DND-41 (cell line): Measurements from ENCODE around the gene NIPAL3.

Source experiments
- CTCF ChIP-seq: IDR thresholded peaks from 2 replicates; pipeline ENCODE4 v1.5.1; 2012; ENCODE audit warnings: borderline replicate concordance, low read length, moderate library complexity, mild to moderate bottlenecking; ENCODE audit not compliant: poor library complexity, severe bottlenecking; ENCODE audit errors: extremely low read depth
- EZH2 ChIP-seq: IDR thresholded peaks from 3 replicates; pipeline ENCODE4 v1.6.1; 2012; ENCODE audit warnings: borderline replicate concordance, low read depth, mild to moderate bottlenecking, moderate library complexity, low read length, inconsistent platforms; ENCODE audit not compliant: severe bottlenecking

GRCh38 chr1:24440436-24440835, 24.8 kb downstream of the NIPAL3 start:
- TF ChIP-seq CTCF: no peak
- TF ChIP-seq EZH2: no peak
